GM21576 (cell line): ENCODE data around the gene CDKN2AIP.
"Not testable (repeated sequence)": the region's sequence is repeated elsewhere in the genome, so short reads cannot be mapped to it uniquely, and the experiment has no call there.

Source experiments
- ATAC-seq: cut with Tn5 transposase; IDR thresholded peaks from one replicate; pipeline ENCODE4 v1.9.1; 2021; ENCODE audit warnings: mild to moderate bottlenecking, moderate library complexity; ENCODE audit not compliant: unreplicated experiment

The CDKN2AIP gene

DNA sequence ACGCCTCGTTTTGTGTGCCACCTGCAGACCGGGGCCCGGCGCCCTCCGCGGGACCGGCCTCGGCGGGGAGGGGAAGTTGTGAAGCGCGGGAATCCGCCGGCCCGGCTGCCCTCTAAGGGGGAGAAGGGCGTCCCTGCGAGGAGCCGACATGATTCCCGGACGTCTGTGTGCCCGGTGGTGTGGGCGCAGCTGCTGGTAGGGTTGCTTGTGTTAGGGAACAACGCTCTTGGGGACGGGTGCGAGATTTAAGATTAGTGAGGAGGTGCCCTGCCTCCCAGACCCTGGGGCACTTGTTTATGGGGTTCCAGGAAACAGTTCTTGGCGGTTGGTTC is 627 bp downstream of the CDKN2AIP start:
- peak; percentile 20 for ATAC-seq

DNA sequence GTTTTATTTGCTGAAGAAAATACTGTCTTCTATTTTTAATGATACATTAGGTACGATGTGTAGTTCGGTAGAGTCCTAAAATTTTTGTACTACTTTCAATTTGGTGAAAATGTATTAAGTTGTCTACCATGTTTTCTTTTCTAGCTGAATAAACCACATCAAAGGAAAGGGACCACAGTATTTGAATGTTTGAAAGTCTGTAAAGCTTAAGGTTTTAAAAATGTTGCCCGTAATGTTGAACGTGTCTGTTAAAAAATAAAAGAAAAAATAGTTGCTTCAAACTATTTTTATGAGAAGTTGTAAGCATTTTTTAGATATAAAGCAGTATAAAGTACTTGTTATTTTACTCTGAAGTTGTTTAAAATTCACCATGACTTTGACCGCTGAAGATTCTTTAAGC is 3.2 kb downstream of the CDKN2AIP start:
- no peak for ATAC-seq

DNA sequence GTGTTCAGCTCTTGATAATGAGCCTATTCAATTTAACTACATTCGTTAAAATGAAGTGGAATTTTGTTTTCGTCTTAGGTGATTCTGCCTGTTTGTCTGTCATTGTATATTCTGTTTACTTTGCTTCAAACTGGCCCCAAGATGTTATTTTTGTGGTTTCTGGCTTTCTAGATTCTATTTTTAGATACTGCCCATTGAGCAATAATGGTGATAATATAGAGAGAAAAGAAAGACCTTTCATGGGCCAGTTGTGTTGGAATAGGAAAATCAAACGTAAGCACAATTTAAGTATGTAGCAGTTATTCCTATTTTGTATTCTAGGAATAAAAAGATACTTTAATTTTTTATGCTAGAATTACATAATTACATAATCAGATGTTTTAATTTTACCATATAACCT is 4.0 kb downstream of the CDKN2AIP start:
- ATAC-seq: no peak

- no peak for ATAC-seq
These were observed 4.9 kb downstream of the CDKN2AIP start for GRCh38 chr4:183449193-183449882.

- no peak for ATAC-seq
These were observed 5.7 kb downstream of the CDKN2AIP start for GRCh38 chr4:183450108-183450507.

DNA sequence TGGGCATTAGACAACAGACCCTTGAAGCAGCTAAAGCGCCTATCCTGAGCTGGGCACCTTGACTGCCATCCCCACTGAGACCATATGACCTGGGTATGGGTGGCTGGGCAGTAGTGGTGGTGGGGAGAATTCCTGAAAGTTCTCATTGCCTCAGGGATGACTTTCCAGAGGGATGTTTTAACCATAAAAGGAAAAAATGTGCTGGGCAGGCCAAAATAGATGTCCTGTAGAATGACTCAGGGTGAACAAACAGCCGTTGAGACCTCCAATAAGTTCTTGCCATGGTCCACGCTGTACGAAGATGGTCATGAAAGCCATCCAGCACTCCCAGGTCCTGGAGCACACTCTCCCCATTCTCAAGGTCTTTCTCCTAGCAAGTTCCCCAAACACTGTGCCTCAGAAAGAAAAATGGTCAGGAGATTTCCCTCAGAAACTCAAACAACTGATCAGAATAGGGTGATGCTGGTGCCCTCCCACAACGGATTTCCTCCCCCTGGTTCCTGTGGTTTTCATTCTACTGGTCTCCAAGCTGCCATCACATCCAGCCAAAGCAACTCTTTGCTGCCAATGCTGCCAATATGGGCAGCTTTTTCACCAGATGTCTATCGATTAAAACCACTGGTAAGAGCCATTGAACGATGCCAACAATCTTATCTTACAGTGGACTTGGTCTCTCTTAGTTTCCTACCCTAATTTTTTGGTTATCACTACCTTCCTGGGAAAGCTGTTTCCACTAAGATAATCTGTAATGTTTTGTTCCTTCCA is 11.2 kb downstream of the CDKN2AIP start:
- ATAC-seq: no peak

GRCh38 chr4:183458005-183458404 is 13.6 kb downstream of the CDKN2AIP start:
- ATAC-seq: no peak

DNA sequence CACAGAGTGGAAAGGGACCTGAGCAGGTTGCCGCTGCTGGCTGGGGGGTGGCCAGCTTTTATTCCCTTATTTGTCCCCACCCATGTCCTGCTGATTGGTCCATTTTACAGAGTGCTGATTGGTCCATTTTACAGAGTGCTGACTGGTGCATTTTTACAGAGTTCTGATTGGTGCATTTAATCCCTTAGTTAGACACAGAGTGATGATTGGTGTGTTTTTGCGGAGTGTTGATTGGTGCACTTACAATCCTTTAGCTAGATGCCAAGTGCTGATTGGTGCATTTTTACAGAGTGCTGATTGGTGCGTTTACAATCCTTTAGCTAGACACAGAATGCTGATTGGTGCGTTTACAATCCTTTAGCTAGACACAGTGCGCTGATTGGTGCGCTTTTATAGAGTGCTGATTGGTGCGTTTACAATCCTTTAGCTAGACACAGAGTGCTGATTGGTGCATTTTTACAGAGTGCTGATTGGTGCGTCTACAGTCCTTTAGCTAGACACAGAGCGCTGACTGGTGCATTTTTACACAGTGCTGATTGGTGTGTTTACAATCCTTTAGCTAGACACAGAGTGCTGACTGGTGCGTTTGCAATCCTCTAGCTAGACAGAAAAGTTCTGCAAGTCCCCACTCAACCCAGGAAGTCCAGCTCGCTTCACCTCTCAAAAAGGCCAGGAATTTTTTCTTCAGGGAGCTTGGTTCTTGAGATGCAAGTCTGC is 19.6 kb downstream of the CDKN2AIP start:
- ATAC-seq: not testable (repeated sequence)

DNA sequence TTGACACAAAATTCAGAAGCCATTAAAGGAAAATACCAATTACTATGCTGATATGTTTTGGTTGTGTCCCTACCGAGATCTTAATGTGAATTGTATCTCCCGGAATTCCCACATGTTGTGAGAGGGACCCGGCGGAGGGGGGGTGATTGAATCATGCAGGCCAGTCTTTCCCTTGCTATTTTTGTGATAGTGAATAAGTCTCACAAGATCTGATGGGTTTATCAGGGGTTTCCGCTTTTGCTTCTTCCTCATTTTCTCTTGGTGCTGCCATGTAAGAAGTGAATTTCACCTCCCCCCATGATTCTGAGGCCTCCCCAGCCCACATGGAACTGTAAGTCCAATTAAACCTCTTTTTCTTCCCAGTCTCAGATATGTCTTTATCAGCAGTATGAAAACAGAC is 21.4 kb downstream of the CDKN2AIP start:
- not testable (repeated sequence) for ATAC-seq

- ATAC-seq: no peak
These were observed 22.8 kb downstream of the CDKN2AIP start for GRCh38 chr4:183467246-183467645.

GRCh38 chr4:183468210-183469095 is 24.0 kb downstream of the CDKN2AIP start:
- ATAC-seq: no peak

DNA sequence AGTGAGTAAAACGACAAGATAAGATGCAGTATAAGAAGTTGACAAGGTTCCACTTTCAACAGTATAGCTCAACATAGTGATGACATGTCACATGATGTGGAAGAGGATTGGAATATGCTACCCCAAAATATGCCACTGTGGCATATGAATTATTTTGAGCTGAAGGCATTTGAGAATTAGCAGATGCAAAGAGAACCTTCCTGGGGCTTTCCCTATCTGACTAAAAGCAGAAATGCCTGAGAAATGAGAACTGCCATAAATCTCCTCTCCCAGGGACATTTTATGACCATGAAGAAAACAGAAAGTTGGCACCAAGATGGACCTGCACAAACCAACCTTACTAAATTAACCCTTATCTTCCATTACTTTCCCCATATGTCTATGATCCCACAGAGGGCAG is 24.8 kb downstream of the CDKN2AIP start:
- ATAC-seq: no peak

GRCh38 chr4:183469936-183470335 is 25.5 kb downstream of the CDKN2AIP start:
- no peak for ATAC-seq

- ATAC-seq: no peak
These were observed 26.4 kb downstream of the CDKN2AIP start for GRCh38 chr4:183470821-183471220.

GRCh38 chr4:183471946-183472708 is 27.7 kb downstream of the CDKN2AIP start:
- ATAC-seq: peak; percentile 71

GRCh38 chr4:183478123-183478522 is 33.7 kb downstream of the CDKN2AIP start:
- ATAC-seq: no peak

DNA sequence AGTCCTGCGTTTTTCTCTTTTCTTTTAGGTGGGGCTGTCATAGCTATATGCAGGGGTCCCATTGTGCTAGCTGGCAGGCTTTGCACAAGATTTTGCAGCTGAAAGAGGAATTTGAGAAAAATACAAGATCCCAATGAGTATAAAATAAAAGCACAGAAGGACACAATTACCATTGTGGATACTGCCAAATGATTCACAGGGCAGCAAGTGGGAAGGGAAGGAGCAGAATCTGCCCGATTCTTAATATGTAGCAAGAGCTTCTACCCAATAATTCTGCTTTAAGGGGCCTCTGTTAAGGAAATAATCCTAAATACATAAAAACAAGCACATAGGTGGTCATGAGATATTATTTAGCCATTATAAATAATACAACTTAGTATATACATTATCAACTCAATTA is 34.5 kb downstream of the CDKN2AIP start:
- no peak for ATAC-seq

GRCh38 chr4:183482515-183483095 is 38.2 kb downstream of the CDKN2AIP start:
- not testable (repeated sequence) for ATAC-seq

DNA sequence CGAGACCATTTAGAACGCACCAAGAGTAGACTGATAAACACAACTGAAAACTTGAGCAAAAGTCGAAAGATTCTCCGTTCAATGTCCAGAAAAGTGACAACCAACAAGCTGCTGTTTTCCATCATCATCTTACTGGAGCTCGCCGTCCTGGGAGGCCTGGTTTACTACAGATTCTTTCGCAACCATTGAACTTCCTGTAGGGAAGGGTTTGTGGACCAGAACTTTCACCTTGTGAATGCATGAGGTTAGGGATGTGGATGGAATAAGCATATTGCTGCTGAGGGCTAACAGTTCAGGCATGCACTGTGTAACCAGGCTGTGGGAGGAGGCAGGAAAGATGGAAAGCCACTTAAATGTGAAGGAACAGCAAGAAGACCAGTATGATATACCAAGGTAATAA is 39.6 kb downstream of the CDKN2AIP start:
- no peak for ATAC-seq
